ENCODE results near the gene C14orf132.

GRCh38 chr14:96081767-96082400, 42.7 kb downstream of the C14orf132 start:
- TF ChIP-seq CTCF (IDR thresholded peaks at IDR 0.05; ENCODE audit: low read length) (no peak), EZH2 (IDR thresholded peaks at IDR 0.05; ENCODE audit: borderline replicate concordance, low read length) (no peak)
